Measurements from ENCODE around the gene DNAJC8.

DNAJC8 gene

GRCh38 chr1:28259252-28259933, 26.6 kb upstream of the DNAJC8 start, which contains the start of gene SESN2:
SESN2 (plus strand) TSS chr1:28259518; CDS start chr1:28259848, 330 bp downstream.
- no peak for TF ChIP-seq CTCF (IDR thresholded peaks at IDR 0.05; ENCODE audit: low read depth, low read length, missing control alignments)
- peak; percentile 99 for DNase-seq
- Histone ChIP-seq H3K4me3 (ENCODE audit: low read depth, low read length) (peak within 1 kb of the TSS; percentile 89), H3K36me3 (replicated peaks) (no peaks in the 10 kb centered on the region), H3K27me3 (replicated peaks) (no peaks in the 10 kb centered on the region), H3K27ac (peak within 1 kb of the TSS; percentile 75)
- in situ Hi-C loops (cut with HindIII; ENCODE audit: low pct_ligation_motif_present, low sequenced_read_pairs), result no loop called here

GRCh38 chr1:28258628-28259251, 25.9 kb upstream of the DNAJC8 start:
- no peak for DNase-seq
- H3K27ac ChIP-seq, result peak overlapping the region; percentile 69
- in situ Hi-C loops (cut with HindIII; ENCODE audit: low pct_ligation_motif_present, low sequenced_read_pairs), result no loop called here

GRCh38 chr1:28257736-28258135, 24.9 kb upstream of the DNAJC8 start:
- Histone ChIP-seq H3K4me3 (ENCODE audit: low read depth, low read length) (no peak overlapping the region), H3K27ac (no peak overlapping the region), H3K27me3 (replicated peaks) (no peaks in the 10 kb centered on the region), H3K36me3 (replicated peaks) (no peaks in the 10 kb centered on the region)
- no peak for DNase-seq
- in situ Hi-C loops (cut with HindIII; ENCODE audit: low pct_ligation_motif_present, low sequenced_read_pairs), result no loop called here
- no peak for TF ChIP-seq CTCF (IDR thresholded peaks at IDR 0.05; ENCODE audit: low read depth, low read length, missing control alignments)

More at GRCh38 chr1:28258628-28259251, 25.9 kb upstream of the DNAJC8 start:
- Histone ChIP-seq H3K4me3 (ENCODE audit: low read depth, low read length) (peak overlapping the region; percentile 12), H3K27me3 (replicated peaks) (no peaks in the 10 kb centered on the region), H3K36me3 (replicated peaks) (no peaks in the 10 kb centered on the region)
- no peak for TF ChIP-seq CTCF (IDR thresholded peaks at IDR 0.05; ENCODE audit: low read depth, low read length, missing control alignments)

- in situ Hi-C loops (cut with HindIII; ENCODE audit: low pct_ligation_motif_present, low sequenced_read_pairs), result no loop called here
- no peaks in the 10 kb centered on the region for H3K36me3 ChIP-seq (replicated peaks)
- H3K27ac ChIP-seq, result no peak overlapping the region
- H3K27me3 ChIP-seq (replicated peaks), result no peaks in the 10 kb centered on the region
- DNase-seq, result no peak
- no peak overlapping the region for H3K4me3 ChIP-seq (ENCODE audit: low read depth, low read length)
- TF ChIP-seq CTCF (IDR thresholded peaks at IDR 0.05; ENCODE audit: low read depth, low read length, missing control alignments), result no peak
These were observed 23.5 kb upstream of the DNAJC8 start for GRCh38 chr1:28256197-28256827.

DNA sequence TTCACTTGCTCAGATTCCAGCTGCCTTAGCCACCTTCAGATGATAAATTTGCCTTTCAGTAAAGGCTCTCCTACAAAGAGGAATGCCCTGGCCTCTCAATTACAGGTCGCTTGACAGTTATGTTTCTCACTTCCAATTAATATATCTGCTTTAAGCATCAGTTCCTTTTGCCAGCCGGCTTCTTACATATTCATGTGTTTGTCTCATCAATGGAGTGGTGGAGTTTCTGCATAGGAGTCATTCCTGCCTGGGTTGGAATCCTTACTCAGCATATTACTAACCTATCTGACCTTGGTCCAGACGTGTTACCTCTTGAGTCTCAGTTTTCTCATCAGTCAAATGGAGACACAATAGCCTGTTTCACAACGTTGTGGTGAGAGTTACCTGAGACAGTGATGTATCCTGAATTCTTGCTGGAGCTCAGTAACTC, 17.1 kb upstream of the DNAJC8 start:
- in situ Hi-C loops (cut with HindIII; ENCODE audit: low pct_ligation_motif_present, low sequenced_read_pairs), result no loop called here
- no peak for DNase-seq
- no peak for TF ChIP-seq CTCF (IDR thresholded peaks at IDR 0.05; ENCODE audit: low read depth, low read length, missing control alignments)
- Histone ChIP-seq H3K27ac (no peak overlapping the region), H3K36me3 (replicated peaks) (no peaks in the 10 kb centered on the region), H3K27me3 (replicated peaks) (no peaks in the 10 kb centered on the region), H3K4me3 (ENCODE audit: low read depth, low read length) (no peak overlapping the region)

All from brain microvascular endothelial cell (primary cell).